ENCODE results near the gene SCRN2. TPM values are rescaled to one million over a fixed set of nuclear protein-coding genes. Genes with fewer than 3 reads are reported as not detected.

SCRN2 gene
- total and polyA plus RNA-seq, 2 of the 8 experiments (the other 6 are each of a cell fraction or from before 2014, with no cell fraction given) = 24.4 to 42.3 TPM

DNA sequence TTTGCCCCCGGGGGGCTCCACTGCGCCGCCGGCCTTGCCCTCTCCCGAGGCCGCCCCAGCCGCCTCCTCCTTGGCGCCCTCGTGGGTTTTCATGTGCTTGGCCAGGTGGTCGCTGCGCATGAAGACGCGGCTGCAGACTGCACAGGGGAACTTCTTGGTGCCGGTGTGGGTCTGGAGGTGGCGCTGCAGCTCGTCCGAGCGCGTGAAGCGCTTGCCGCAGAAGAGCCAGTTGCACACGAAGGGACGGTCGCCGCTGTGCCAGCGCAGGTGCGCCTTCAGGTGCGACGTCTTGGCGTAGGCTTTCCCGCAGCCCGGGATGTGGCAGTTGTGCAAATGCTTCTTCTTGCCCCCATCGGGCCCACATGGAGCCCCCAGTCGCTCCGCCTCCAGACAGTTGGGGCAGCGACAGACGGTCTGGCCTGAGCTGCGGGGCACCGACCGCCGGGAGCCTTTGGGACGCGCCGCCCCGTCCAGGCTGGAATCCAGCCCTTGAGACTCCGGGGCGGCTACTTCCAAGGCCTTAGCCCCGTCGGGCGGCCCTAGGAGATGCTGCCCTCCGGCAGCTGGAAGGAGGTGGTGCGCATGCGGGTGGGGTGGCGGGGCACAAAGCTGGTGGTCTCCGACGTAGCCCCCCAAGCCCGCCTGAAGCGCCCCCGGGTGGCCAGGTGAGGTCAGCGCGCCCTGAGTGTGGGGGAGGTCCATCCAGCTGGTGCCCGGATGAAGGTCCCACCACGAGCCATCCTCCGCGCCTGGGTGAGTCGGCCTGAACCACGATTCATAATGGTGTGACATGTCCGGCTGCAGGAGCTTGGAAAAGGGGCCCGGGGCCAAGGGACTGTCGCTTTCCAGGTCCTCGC, 6.5 kb upstream of the SCRN2 start:
- peak overlapping the region; percentile 51; the same call in 1 of the 2 replicates for H4K8ac ChIP-seq (ENCODE audit: extremely low read depth, insufficient read depth, low read length)
- H2BK20ac ChIP-seq (ENCODE audit: low read length) = no peak overlapping the region; the same call in 1 of the 2 replicates
- FAIRE-seq = no peak
- no peaks in the 10 kb centered on the region for H3K9me3 ChIP-seq (ENCODE audit: insufficient read depth in 2 of 2, low read depth in 1 of 2, low read length in 1 of 2)
- peak overlapping the region; percentile 60; the same call in 1 of the 2 replicates for H2BK12ac ChIP-seq (ENCODE audit: low read depth, low read length)
- no peak overlapping the region for H3K14ac ChIP-seq (ENCODE audit: insufficient read length)
- no peak overlapping the region for H4K91ac ChIP-seq (replicated peaks; ENCODE audit: insufficient read length, low read length)
- no peaks in the 10 kb centered on the region for H3K79me1 ChIP-seq (ENCODE audit: low read depth, low read length)
- H2BK120ac ChIP-seq (replicated peaks; ENCODE audit: low read depth, low read length) = no peak overlapping the region
- H3K23ac ChIP-seq (ENCODE audit: insufficient read length) = no peak overlapping the region
- H3K23me2 ChIP-seq (ENCODE audit: low read depth, low read length) = peaks cover 23% of the 10 kb centered on the region
- no peak overlapping the region for H3K27ac ChIP-seq (ENCODE audit: low read depth, low read length)
- DNase-seq (ENCODE audit: low read depth in 1 of 2, low spot score in 2 of 2) = peak in 1 of 2 experiments; percentile 91
- H3K36me3 ChIP-seq (ENCODE audit: control insufficient read depth in 2 of 4, insufficient read depth in 4 of 4, low read length in 3 of 4) = no peaks in the 10 kb centered on the region
- no peak overlapping the region for H3K9ac ChIP-seq (replicated peaks in 1 of 4; ENCODE audit: extremely low read depth in 1 of 4, low read depth in 3 of 4, low read length in 3 of 4)
- CTCF ChIA-PET (ENCODE audit: partially characterized antibody) = interaction anchor here (0.7 to 33.0 kb wide), 33 partner anchors 4 to 748 kb away, joined by 3 to 1206 read pairs (median 4); partner anchors contain the start of genes CDK5RAP3, LRRC46, MRPL10 and OSBPL7
- H3K4me3 ChIP-seq (ENCODE audit: extremely low read depth in 1 of 4, insufficient read depth in 2 of 4, low read depth in 3 of 4, low read length in 4 of 4) = peak overlapping the region; percentile 27 to 58 (median 32); a peak in 7 of 8 replicates
- 0 out of 2 replicates have a peak overlapping the region, but pooled peaks have one; percentile 26 for H2BK5ac ChIP-seq (ENCODE audit: low read depth, low read length)
- H3K4ac ChIP-seq (replicated peaks; ENCODE audit: insufficient read length, low read depth, low read length) = no peak overlapping the region
- no peak overlapping the region for H4K5ac ChIP-seq (ENCODE audit: insufficient read length, low read depth, low read length)
- no peak overlapping the region for H3K56ac ChIP-seq (replicated peaks; ENCODE audit: insufficient read length, low read depth, low read length)
- WGBS, 2 experiments (ENCODE audit: extremely low coverage in 1 of 2, insufficient coverage in 1 of 2, insufficient read length in 1 of 2, insufficient replicate concordance in 2 of 2, low coverage in 1 of 2, low lambda C conversion rate in 2 of 2, missing lambda C conversion rate in 1 of 2) = 5% methylated on average over 50 of the region's 71 CpGs; no CpG with 5 or more reads in 1 of the 2 experiments
- peaks cover 3 to 5% of the 10 kb centered on the region in 2 experiments for H4K20me1 ChIP-seq (replicated peaks in 1 of 2; ENCODE audit: control insufficient read depth in 1 of 2, insufficient read depth in 2 of 2, low read length in 2 of 2)
- H2AK5ac ChIP-seq (ENCODE audit: low read depth, low read length) = no peak overlapping the region
- peak overlapping the region; percentile 73 to 82 for H3K4me2 ChIP-seq (ENCODE audit: insufficient read depth in 1 of 2, low read depth in 2 of 2, low read length in 2 of 2)
- POLR2A ChIA-PET (ENCODE audit: partially characterized antibody) = interaction anchor here (0.7 to 12.4 kb wide), 17 partner anchors 9 to 208 kb away, joined by 3 to 134 read pairs (median 4); partner anchors contain the start of genes LRRC46, MRPL10 and SP2
- no peaks in the 10 kb centered on the region for H3K79me2 ChIP-seq (ENCODE audit: control insufficient read depth in 1 of 2, insufficient read depth in 2 of 2, low read length in 2 of 2)
- H2BK15ac ChIP-seq (ENCODE audit: low read length) = peak overlapping the region; percentile 61; the same call in 1 of the 2 replicates
- H3K27me3 ChIP-seq (replicated peaks in 1 of 4; ENCODE audit: control insufficient read depth in 3 of 4, extremely low read depth in 1 of 4, insufficient read depth in 3 of 4, low read length in 3 of 4) = peaks cover 49 to 78% (median 69%) of the 10 kb centered on the region in 4 experiments
- H3K4me1 ChIP-seq (replicated peaks in 1 of 4; ENCODE audit: control insufficient read depth in 3 of 4, insufficient read depth in 4 of 4, low read length in 3 of 4) = peaks cover 2 to 40% (median 19%) of the 10 kb centered on the region in 4 experiments
- no peak overlapping the region for H2AFZ ChIP-seq (ENCODE audit: low read length)
- no peak overlapping the region for H3K18ac ChIP-seq (ENCODE audit: extremely low read depth, low read length)
- TF ChIP-seq SP2 (IDR thresholded peaks at IDR 0.05; ENCODE audit: low read length) = no peak

Measured in H1 (cell line).